Gastroesophageal sphincter (tissue), 3 donors: ENCODE measurements around the gene FGFR3.

Experiments used
- EP300 ChIP-seq: sonication (generic); formaldehyde crosslinking; IDR thresholded peaks from one replicate; pipeline ENCODE4 v1.6.1; 2017; ENCODE audit warnings: antibody characterized with exemption, mild to moderate bottlenecking
- POLR2A ChIP-seq, 2 donors: fragments of 450-650 bp; IDR thresholded peaks; one replicate each; pipeline ENCODE4 v1.6.1; 2017; ENCODE audit warnings: antibody characterized with exemption in 2 of 2, mild to moderate bottlenecking in 2 of 2, moderate library complexity in 1 of 2
- TF ChIP-seq, protein P1 (sequence below), 4 experiments: fragments of 200-600 bp in 2 of 4; fragments of 450-650 bp in 2 of 4; sonication (generic) in 1 of 4; IDR thresholded peaks; one replicate each; pipeline ENCODE4 v1.5.1; 2017 to 2019; ENCODE audit warnings: antibody characterized with exemption in 4 of 4, mild to moderate bottlenecking in 2 of 4, moderate library complexity in 2 of 4

DNA sequence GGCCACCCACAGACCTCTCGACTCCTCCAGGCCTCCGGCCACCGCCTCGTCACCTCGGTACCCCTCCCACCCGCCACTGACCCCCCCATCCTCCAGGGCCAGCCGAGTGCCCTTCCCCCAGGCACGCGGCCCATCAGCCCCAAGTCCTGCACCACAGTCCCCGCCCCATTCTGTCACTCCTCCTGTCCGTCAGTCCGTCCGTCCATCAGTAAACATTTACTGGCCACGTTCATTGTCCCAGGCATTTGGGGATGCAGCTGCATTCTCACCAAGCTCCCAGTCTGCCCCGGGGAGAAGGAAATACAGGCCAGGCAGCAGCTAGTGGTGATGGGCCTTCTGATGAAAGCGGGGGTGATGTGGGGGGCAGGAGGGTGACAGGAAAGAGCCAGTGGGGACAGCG, 35.3 kb upstream of the FGFR3 start:
- TF ChIP-seq, protein P1, sequence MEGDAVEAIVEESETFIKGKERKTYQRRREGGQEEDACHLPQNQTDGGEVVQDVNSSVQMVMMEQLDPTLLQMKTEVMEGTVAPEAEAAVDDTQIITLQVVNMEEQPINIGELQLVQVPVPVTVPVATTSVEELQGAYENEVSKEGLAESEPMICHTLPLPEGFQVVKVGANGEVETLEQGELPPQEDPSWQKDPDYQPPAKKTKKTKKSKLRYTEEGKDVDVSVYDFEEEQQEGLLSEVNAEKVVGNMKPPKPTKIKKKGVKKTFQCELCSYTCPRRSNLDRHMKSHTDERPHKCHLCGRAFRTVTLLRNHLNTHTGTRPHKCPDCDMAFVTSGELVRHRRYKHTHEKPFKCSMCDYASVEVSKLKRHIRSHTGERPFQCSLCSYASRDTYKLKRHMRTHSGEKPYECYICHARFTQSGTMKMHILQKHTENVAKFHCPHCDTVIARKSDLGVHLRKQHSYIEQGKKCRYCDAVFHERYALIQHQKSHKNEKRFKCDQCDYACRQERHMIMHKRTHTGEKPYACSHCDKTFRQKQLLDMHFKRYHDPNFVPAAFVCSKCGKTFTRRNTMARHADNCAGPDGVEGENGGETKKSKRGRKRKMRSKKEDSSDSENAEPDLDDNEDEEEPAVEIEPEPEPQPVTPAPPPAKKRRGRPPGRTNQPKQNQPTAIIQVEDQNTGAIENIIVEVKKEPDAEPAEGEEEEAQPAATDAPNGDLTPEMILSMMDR (IDR thresholded peaks at IDR 0.05) = no peak
- TF ChIP-seq EP300 = no peak
- TF ChIP-seq POLR2A (IDR thresholded peaks at IDR 0.05) = no peak
